Cardiac fibroblast (primary cell): ENCODE measurements around the gene OR7A17.

Source experiments
- DNase-seq, 2 donors: peaks; one replicate each; pipeline versions ENCODE4 v3.0.0 to v3.0.0-alpha.2; 2010; ENCODE audit warnings: low read depth in 2 of 2
- H3K4me3 ChIP-seq, 2 donors: replicated peaks in 1 of 2; 1 replicate in 1 of 2; 2 replicates in 1 of 2; pipeline ENCODE4 v1.5.1; 2011; ENCODE audit warnings: low read depth in 2 of 2, low read length in 2 of 2, mild to moderate bottlenecking in 2 of 2, moderate library complexity in 1 of 2
- CTCF ChIP-seq: IDR thresholded peaks from one replicate; pipeline ENCODE4 v1.5.1; 2011; ENCODE audit warnings: low read depth, mild to moderate bottlenecking, low read length, inconsistent platforms

The OR7A17 gene

GRCh38 chr19:14886032-14886431, at the start of gene OR7A17:
Gene OR7A17 (minus strand): TSS chr19:14886132. CDS start chr19:14881355, 4,777 bp downstream.
- no peak for TF ChIP-seq CTCF
- no peak within 1 kb of the TSS for H3K4me3 ChIP-seq
- no peak for DNase-seq

- TF ChIP-seq CTCF = no peak
- no peak overlapping the region for H3K4me3 ChIP-seq
- no peak for DNase-seq
These were observed 47.6 kb upstream of the OR7A17 start for GRCh38 chr19:14933506-14933905.

GRCh38 chr19:14916848-14917247, 30.9 kb upstream of the OR7A17 start:
- DNase-seq = no peak
- TF ChIP-seq CTCF = no peak
- H3K4me3 ChIP-seq = no peak overlapping the region

- DNase-seq = no peak
- H3K4me3 ChIP-seq = no peak overlapping the region
- TF ChIP-seq CTCF = no peak
These were observed 29.2 kb upstream of the OR7A17 start for GRCh38 chr19:14915116-14915515.

GRCh38 chr19:14906711-14907110, 20.8 kb upstream of the OR7A17 start:
- H3K4me3 ChIP-seq = no peak overlapping the region
- no peak for TF ChIP-seq CTCF
- no peak for DNase-seq

- TF ChIP-seq CTCF = no peak
- DNase-seq = no peak
- H3K4me3 ChIP-seq = no peak overlapping the region
These were observed 15.8 kb upstream of the OR7A17 start for GRCh38 chr19:14901675-14902260.
